Neural progenitor cell (in vitro differentiated cells): ENCODE data around the gene KCNMA1.

Source experiments
- EZH2phosphoT487 ChIP-seq: fragments of 200-600 bp; sonication (generic); IDR thresholded peaks from 2 replicates; pipeline ENCODE4 v1.6.1; 2017; ENCODE audit warnings: antibody characterized with exemption
- TF ChIP-seq, protein P1 (sequence below): fragments of 200-600 bp; sonication (generic); IDR thresholded peaks from 2 replicates; pipeline ENCODE4 v1.5.1; 2017; ENCODE audit warnings: antibody characterized with exemption, mild to moderate bottlenecking

DNA sequence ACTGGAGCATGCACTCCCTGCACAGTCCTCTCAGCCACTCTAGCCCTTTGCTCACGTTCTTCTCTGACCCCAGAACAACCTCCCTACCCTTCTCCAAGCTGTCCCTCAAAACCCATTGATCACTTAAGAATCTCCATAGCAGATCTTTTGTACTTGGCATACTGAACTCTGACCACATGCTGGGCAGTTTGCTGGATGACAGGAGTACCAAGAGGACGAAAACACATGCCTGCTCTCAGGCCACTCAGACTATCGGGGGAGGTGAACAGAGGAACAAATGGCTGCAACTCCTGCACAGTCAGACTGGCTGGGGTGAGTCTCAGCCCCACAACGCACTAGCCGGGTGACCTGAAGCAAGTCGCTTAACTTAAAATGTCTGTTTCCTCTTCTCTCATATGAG, 52.7 kb downstream of the KCNMA1 start:
- TF ChIP-seq, protein P1, sequence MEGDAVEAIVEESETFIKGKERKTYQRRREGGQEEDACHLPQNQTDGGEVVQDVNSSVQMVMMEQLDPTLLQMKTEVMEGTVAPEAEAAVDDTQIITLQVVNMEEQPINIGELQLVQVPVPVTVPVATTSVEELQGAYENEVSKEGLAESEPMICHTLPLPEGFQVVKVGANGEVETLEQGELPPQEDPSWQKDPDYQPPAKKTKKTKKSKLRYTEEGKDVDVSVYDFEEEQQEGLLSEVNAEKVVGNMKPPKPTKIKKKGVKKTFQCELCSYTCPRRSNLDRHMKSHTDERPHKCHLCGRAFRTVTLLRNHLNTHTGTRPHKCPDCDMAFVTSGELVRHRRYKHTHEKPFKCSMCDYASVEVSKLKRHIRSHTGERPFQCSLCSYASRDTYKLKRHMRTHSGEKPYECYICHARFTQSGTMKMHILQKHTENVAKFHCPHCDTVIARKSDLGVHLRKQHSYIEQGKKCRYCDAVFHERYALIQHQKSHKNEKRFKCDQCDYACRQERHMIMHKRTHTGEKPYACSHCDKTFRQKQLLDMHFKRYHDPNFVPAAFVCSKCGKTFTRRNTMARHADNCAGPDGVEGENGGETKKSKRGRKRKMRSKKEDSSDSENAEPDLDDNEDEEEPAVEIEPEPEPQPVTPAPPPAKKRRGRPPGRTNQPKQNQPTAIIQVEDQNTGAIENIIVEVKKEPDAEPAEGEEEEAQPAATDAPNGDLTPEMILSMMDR, result no peak
- TF ChIP-seq EZH2phosphoT487, result no peak
